ENCODE data around the gene ADAMTS9. TPM values are rescaled to one million over a fixed set of nuclear protein-coding genes. Genes with fewer than 3 reads are reported as not detected.
A peak's percentile ranks its signal among the peaks of the same experiment; 100 is the strongest.

The ADAMTS9 gene
- total RNA-seq, 2 donors from 2014 or later = 104 to 420 TPM

- ATAC-seq (ENCODE audit: insufficient number of reproducible peaks, low FRiP score, low read depth) (no peak), DNase-seq (ENCODE audit: low spot score) (no peak)
- H3K27me3 ChIP-seq (replicated peaks; ENCODE audit: insufficient read depth) = no peaks in the 10 kb centered on the region
- H3K36me3 ChIP-seq = no peaks in the 10 kb centered on the region
- no peak overlapping the region for H3K4me3 ChIP-seq
- peaks cover 18 to 69% of the 10 kb centered on the region in 2 donors for H3K4me1 ChIP-seq (ENCODE audit: control insufficient read depth in 1 of 2, low read depth in 2 of 2)
- no peak for TF ChIP-seq CTCF (IDR thresholded peaks at IDR 0.05)
- peak overlapping the region; percentile 41 to 52 for H3K27ac ChIP-seq
- no peaks in the 10 kb centered on the region for H3K9me3 ChIP-seq
Observed at GRCh38 chr3:64677961-64678716, 9.7 kb downstream of the ADAMTS9 start.

GRCh38 chr3:64676831-64677230 is 11.0 kb downstream of the ADAMTS9 start:
- Histone ChIP-seq H3K4me1 (ENCODE audit: control insufficient read depth in 1 of 2, low read depth in 2 of 2) (peaks cover 18 to 66% of the 10 kb centered on the region in 2 donors), H3K27ac (peak overlapping the region; percentile 49 to 80), H3K36me3 (no peaks in the 10 kb centered on the region), H3K9me3 (no peaks in the 10 kb centered on the region), H3K4me3 (no peak overlapping the region), H3K27me3 (replicated peaks; ENCODE audit: insufficient read depth) (no peaks in the 10 kb centered on the region)
- TF ChIP-seq CTCF (IDR thresholded peaks at IDR 0.05) = no peak
- no peak for ATAC-seq (ENCODE audit: insufficient number of reproducible peaks, low FRiP score, low read depth)
- DNase-seq (ENCODE audit: low spot score) = no peak

- DNase-seq (ENCODE audit: low spot score) (no peak), ATAC-seq (ENCODE audit: insufficient number of reproducible peaks, low FRiP score, low read depth) (no peak)
- peak overlapping the region; percentile 49 to 80 for H3K27ac ChIP-seq
- no peaks in the 10 kb centered on the region for H3K9me3 ChIP-seq
- peaks cover 18 to 73% of the 10 kb centered on the region in 2 donors for H3K4me1 ChIP-seq (ENCODE audit: control insufficient read depth in 1 of 2, low read depth in 2 of 2)
- TF ChIP-seq CTCF (IDR thresholded peaks at IDR 0.05) = no peak
- H3K27me3 ChIP-seq (replicated peaks; ENCODE audit: insufficient read depth) = no peaks in the 10 kb centered on the region
- H3K36me3 ChIP-seq = no peaks in the 10 kb centered on the region
- no peak overlapping the region for H3K4me3 ChIP-seq
Observed at GRCh38 chr3:64675687-64676247, 12.0 kb downstream of the ADAMTS9 start.

GRCh38 chr3:64674591-64675076 is 13.2 kb downstream of the ADAMTS9 start:
- ATAC-seq (ENCODE audit: insufficient number of reproducible peaks, low FRiP score, low read depth) (no peak), DNase-seq (ENCODE audit: low spot score) (no peak)
- no peak for TF ChIP-seq CTCF (IDR thresholded peaks at IDR 0.05)
- H3K27me3 ChIP-seq (replicated peaks; ENCODE audit: insufficient read depth) = no peaks in the 10 kb centered on the region
- H3K36me3 ChIP-seq = no peaks in the 10 kb centered on the region
- peak overlapping the region; percentile 47 for H3K4me3 ChIP-seq
- H3K4me1 ChIP-seq (ENCODE audit: control insufficient read depth in 1 of 2, low read depth in 2 of 2) = peaks cover 18 to 71% of the 10 kb centered on the region in 2 donors
- H3K27ac ChIP-seq = peak overlapping the region; percentile 49 to 80
- no peaks in the 10 kb centered on the region for H3K9me3 ChIP-seq

GRCh38 chr3:64673159-64673715 is 14.6 kb downstream of the ADAMTS9 start:
- DNase-seq (ENCODE audit: low spot score) (no peak), ATAC-seq (ENCODE audit: insufficient number of reproducible peaks, low FRiP score, low read depth) (no peak)
- H3K4me1 ChIP-seq (ENCODE audit: control insufficient read depth in 1 of 2, low read depth in 2 of 2) = peaks cover 13 to 74% of the 10 kb centered on the region in 2 donors
- no peak overlapping the region for H3K27ac ChIP-seq
- H3K4me3 ChIP-seq = no peak overlapping the region
- H3K27me3 ChIP-seq (replicated peaks; ENCODE audit: insufficient read depth) = no peaks in the 10 kb centered on the region
- no peaks in the 10 kb centered on the region for H3K36me3 ChIP-seq
- no peak for TF ChIP-seq CTCF (IDR thresholded peaks at IDR 0.05)
- H3K9me3 ChIP-seq = no peaks in the 10 kb centered on the region

Measured in thoracic aorta (tissue), 2 donors.